NCI-H510A treated with DMSO at 0.1 percent for 48 hours (cell line): Measurements from ENCODE around the gene ZNF426.
"Not testable (repeated sequence)": the region's sequence is repeated elsewhere in the genome, so short reads cannot be mapped to it uniquely, and the experiment has no call there.

Experiments
- DNase-seq: peaks from one replicate; lab custom pipeline; 2025; lab: John Stamatoyannopoulos, UW

Gene ZNF426

GRCh38 chr19:9538183-9539058 is at the start of gene ZNF426:
Gene ZNF426 (minus strand): TSS chr19:9538645. CDS start chr19:9536232, 2,413 bp downstream.
- DNase-seq, result peak; percentile 70

GRCh38 chr19:9586764-9587163 is 48.3 kb upstream of the ZNF426 start:
- peak; percentile 73 for DNase-seq

DNA sequence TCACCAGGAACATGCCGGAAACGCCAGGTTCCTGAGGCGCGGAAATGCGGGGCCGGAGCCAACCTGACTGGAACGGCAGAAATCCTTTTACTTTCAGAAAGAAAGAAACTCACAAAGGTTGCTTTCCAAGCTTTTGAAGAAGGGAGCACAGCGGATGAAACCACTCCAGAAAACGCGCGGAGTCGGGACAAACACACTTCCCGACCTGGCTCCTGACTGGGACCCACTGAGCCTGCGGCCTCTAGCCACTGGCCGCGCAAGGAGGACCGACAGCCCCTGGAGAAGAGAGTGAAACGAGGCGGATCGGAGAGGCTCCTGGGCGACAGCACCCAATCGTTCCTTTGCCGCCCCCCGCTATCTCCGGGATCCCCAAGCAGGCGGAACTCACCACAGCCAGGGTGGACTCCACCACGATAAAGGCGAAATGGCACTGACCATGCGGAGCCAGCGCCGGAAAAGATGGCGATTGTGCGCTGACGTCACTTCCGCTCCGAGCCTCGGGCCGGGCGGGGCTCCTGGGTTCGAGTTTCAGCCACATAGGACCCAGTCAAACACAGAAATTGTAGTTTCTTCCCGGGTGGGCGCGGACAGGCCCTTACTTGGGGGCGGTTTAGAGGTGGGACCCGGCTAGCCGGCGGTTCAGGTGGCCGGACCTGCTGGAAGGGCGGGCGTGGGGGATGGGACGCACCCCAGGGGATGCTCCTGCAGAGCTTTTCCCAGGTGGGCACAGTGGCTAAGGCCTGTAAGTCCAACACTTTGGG is 45.8 kb upstream of the ZNF426 start, which contains the start of gene ZNF121:
ZNF121 (minus strand) TSS at position 432 of the 761 bp plus-strand sequence. CDS start 16,407 bp downstream, outside the sequence.
- peak; percentile 83 for DNase-seq

- DNase-seq, result not testable (repeated sequence)
Observed at GRCh38 chr19:9582081-9582725, 43.8 kb upstream of the ZNF426 start.

- DNase-seq, result no peak
Observed at GRCh38 chr19:9580728-9581127, 42.3 kb upstream of the ZNF426 start.

DNA sequence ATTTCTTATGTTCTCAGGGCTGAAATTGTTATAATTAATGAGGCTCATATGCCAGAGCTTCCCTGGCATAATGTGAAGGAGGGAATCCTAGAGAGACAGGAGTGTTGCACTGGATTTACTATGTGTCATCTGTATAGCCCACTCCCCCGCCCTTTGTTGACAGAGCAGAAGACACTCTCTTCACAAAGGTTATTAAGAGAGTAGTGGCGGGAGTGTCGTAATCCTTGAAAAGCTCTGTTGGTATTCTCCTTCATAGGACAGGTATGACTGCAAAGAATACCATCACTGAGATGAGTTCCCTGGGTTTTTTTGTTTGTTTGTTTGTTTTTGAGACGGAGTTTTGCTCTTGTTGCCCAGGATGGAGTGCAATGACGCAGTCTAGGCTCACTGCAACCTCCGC is 31.8 kb upstream of the ZNF426 start:
- no peak for DNase-seq

DNA sequence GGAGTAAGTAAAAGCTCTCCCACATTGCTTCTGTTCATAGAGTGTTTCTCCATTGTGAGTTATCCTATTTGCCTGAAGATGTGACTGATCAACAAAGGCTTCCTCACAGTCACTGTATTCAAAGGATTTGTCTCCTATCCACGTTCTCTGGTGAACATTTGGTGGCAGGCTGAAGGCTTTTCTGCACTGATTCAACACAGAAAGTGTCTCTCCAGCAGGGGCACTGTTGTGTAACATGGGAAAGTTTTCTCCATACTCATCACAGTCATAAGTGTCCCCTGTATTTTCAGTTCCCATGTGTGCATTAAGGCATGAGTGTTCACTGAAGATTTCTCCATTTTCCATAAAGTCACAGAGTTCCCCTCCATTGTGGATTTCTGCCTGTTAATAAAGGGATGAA is 28.3 kb upstream of the ZNF426 start:
- DNase-seq, result no peak

DNA sequence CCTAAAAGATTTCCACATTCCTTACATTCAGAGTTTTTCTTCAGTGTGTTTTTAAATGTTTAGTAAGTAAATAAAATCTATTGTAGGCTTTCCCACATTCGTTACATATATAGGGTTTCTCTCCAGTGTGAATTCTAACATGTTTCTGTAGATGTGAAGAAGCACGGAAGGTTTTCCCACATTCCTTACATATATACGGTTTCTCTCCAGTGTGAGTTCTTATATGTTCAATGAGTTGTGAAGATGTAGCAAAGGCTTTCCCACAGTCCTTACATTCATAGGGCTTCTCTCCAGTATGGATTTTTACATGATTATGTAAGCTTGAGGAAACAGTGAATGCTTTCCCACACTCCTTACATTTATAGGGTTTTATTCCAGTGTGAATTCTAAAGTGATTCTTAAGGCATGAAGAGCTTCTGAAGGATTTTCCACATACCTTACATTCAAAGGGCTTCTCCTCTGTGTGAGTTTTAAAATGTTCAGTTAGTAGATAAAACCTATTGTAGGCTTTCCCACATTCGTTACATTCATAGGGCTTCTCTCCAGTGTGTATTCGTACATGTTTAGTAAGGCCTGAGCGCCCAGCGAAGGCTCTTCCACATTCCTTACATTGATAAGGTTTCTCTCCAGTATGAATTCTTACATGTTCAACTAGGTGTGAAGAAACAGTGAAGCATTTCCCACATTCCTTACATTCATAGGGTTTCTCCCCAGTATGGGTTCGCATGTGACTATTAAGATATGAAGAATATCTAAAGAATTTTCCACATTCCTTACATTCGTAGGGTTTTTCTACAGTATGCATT is 27.7 kb upstream of the ZNF426 start:
- peak; percentile 21 for DNase-seq

GRCh38 chr19:9552536-9553274 is 14.3 kb upstream of the ZNF426 start:
- DNase-seq, result no peak

GRCh38 chr19:9547870-9548269 is 9.4 kb upstream of the ZNF426 start:
- no peak for DNase-seq

DNA sequence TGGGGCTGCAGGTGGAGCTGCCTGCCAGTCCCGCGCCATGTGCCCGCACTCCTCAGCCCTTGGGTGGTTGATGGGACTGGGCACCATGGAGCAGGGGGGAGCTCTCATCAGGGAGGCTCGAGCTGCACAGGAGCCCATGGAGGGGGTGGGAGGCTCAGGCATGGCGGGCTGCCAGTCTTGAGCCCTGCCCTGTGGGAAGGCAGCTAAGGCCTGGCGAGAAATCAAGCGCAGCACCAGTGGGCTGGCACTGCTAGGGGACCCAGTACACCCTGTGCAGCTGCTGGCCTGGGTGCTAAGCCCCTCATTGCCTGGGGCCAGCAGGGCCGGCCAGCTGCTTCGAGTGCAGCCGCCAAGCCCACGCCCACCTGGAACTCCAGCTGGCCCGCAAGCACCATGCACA is 2.8 kb upstream of the ZNF426 start:
- DNase-seq, result not testable (repeated sequence)

- not testable (repeated sequence) for DNase-seq
Observed at GRCh38 chr19:9539921-9540320, 1.5 kb upstream of the ZNF426 start.

DNA sequence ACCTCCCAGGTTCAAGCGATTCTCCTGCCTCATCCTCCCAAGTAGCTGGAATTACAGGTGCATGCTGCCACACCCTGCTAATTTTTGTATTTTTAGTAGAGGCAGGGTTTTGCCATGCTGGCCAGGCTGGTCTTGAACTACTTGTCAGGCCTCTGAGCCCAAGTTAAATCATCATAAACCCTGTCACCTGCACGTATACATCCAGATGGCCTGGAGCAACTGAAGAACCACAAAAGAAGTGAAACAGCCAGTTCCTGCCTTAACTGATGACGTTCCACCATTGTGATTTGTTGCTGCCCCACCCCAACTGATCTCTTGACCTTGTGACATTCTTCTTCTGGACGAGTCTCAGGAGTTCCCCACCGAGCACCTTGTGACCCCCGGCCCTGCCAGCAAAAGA is 756 bp upstream of the ZNF426 start:
- DNase-seq, result not testable (repeated sequence)

DNA sequence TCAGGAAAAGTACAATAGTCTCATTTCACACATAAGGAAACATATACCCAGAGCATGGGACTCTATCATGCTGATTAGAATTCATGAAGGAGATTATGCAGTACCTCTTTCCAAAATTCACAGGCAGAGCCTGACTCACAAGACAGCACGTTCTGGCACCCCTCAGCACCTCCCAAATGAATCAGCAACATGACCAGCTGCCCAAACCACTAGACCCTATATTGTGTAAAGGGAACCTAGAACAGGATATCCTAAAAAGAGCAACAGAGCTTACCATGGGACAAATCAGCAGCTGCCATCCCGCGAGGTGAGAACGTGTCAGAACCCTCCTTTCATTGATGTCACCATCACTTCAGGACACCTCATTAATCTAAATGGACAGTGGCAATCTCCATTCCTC is 2.5 kb downstream of the ZNF426 start:
- DNase-seq, result no peak

DNA sequence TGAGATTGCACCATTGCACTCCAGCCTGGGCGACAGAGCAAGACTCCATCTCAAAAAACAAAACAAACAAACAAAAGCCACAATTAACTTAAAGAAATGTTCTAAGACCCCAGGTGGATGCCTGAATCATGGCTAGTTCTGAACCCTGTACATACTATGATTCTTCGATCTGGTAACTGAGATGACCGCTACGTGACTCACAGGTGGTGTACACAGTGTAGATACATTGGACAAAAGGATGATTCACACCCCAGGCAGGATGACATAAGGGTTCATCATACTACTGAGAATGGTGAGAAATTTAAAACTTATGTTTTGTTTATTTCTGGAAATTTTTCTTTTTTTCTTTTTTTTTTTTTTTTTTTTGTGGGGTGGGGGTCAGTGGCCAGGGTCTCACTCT is 6.5 kb downstream of the ZNF426 start:
- DNase-seq, result no peak

GRCh38 chr19:9528757-9529336 is 9.6 kb downstream of the ZNF426 start:
- no peak for DNase-seq

- DNase-seq, result no peak
Observed at GRCh38 chr19:9523885-9524474, 14.5 kb downstream of the ZNF426 start.

- no peak for DNase-seq
Observed at GRCh38 chr19:9507285-9507684, 31.2 kb downstream of the ZNF426 start.

DNA sequence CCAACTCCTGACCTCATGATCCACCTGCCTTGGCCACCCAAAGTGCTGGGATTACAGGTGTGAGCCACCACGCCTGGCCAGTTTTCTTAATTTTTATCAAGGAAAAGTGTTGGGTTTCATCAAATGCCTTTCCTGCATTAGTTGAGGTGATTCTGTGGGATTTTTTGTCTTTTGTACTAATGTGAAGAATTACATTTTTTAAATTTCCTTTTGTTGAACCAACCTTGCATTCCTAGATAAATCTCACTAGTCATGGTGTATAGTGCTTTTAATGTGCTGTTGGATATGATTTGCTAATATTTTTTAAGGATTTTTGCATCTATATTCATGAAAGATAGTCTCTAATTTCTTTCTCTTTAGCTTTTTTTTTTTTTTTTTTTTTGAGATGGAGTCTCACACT is 37.6 kb downstream of the ZNF426 start:
- DNase-seq, result no peak
